Measurements from ENCODE around the gene ATG3.

Gene ATG3

GRCh38 chr3:112561484-112561733 lies 353 bp downstream of the ATG3 start:
- no peaks in the 10 kb centered on the region for H3K4me1 ChIP-seq (ENCODE audit: control insufficient read depth, insufficient read depth, low read length)
- H3K9me3 ChIP-seq (ENCODE audit: control insufficient read depth, insufficient read depth, low read depth, low read length), result no peaks in the 10 kb centered on the region
- POLR2A ChIA-PET, result interaction anchor here (0.7 to 1.2 kb wide), 2 partner anchors 16 to 583 kb away, joined by 3 read pairs; partner anchors contain the start of gene ABHD10
- peak overlapping the region; percentile 57 for H3K27ac ChIP-seq (ENCODE audit: extremely low read depth, low read depth, low read length)
- H3K36me3 ChIP-seq (ENCODE audit: control insufficient read depth in 2 of 2, insufficient read depth in 1 of 2, low read length in 2 of 2), result peaks cover 0 to 14% of the 10 kb centered on the region in 2 experiments; a peak in 2 of 3 replicates
- peak overlapping the region; percentile 95 for H3K4me3 ChIP-seq (ENCODE audit: low read depth, low read length)
- no peak for TF ChIP-seq ZNF623 (tag by site-specific recombination; IDR thresholded peaks at IDR 0.05)
- TF ChIP-seq ZBTB8A (tag by site-specific recombination; IDR thresholded peaks at IDR 0.05), result 0 out of 2 replicates have a peak, but pooled peaks have one; percentile 9
- TF ChIP-seq RBAK (tag by site-specific recombination; IDR thresholded peaks at IDR 0.05), result no peak
- TF ChIP-seq ZNF214 (tag by site-specific recombination; IDR thresholded peaks at IDR 0.05; ENCODE audit: borderline replicate concordance), result no peak
- TF ChIP-seq INSM2 (tag by site-specific recombination; IDR thresholded peaks at IDR 0.05), result no peak
- TF ChIP-seq ZNF777 (tag by site-specific recombination; IDR thresholded peaks at IDR 0.05; ENCODE audit: borderline replicate concordance), result 0 out of 2 replicates have a peak, but pooled peaks have one; percentile 78
- TF ChIP-seq ZNF239 (tag by site-specific recombination; IDR thresholded peaks at IDR 0.05), result no peak
- no peak for TF ChIP-seq ZNF211 (tag by site-specific recombination; IDR thresholded peaks at IDR 0.05; ENCODE audit: low read depth)
- no peak for TF ChIP-seq YY1 (tag by site-specific recombination; IDR thresholded peaks at IDR 0.05)
- TF ChIP-seq ZNF629 (tag by site-specific recombination; IDR thresholded peaks at IDR 0.05), result no peak
- no peak for TF ChIP-seq ZNF488 (tag by site-specific recombination; IDR thresholded peaks at IDR 0.05)
- TF ChIP-seq ZFP37 (tag by site-specific recombination; IDR thresholded peaks at IDR 0.05), result no peak
- TF ChIP-seq ZSCAN5A (tag by site-specific recombination; IDR thresholded peaks at IDR 0.05), result peak; percentile 92
- no peak for TF ChIP-seq ZNF76 (tag by site-specific recombination; IDR thresholded peaks at IDR 0.05; ENCODE audit: borderline replicate concordance, low read depth)
- no peak for TF ChIP-seq ZBTB10 (tag by site-specific recombination; IDR thresholded peaks at IDR 0.05)
- TF ChIP-seq TSHZ1 (tag by site-specific recombination; IDR thresholded peaks at IDR 0.05; ENCODE audit: borderline replicate concordance), result no peak
- no peak for TF ChIP-seq TRIM28 (IDR thresholded peaks at IDR 0.05; ENCODE audit: borderline replicate concordance, low read length)
- TF ChIP-seq ZNF654 (tag by site-specific recombination; IDR thresholded peaks at IDR 0.05; ENCODE audit: low read depth), result no peak
- TF ChIP-seq ZSCAN18 (tag by site-specific recombination; IDR thresholded peaks at IDR 0.05), result no peak
- TF ChIP-seq SP7 (tag by site-specific recombination; IDR thresholded peaks at IDR 0.05), result no peak
- TF ChIP-seq ZNF426 (tag by site-specific recombination; IDR thresholded peaks at IDR 0.05), result no peak
- TF ChIP-seq ZBTB48 (tag by site-specific recombination; IDR thresholded peaks at IDR 0.05), result peak; percentile 58; the same call in 1 of the 2 replicates
- TF ChIP-seq ZNF16 (tag by site-specific recombination; IDR thresholded peaks at IDR 0.05; ENCODE audit: low read depth), result no peak
- TF ChIP-seq ZNF140 (tag by site-specific recombination; IDR thresholded peaks at IDR 0.05), result no peak
- CTCF ChIA-PET, result interaction anchor here (0.7 kb wide), 1 partner anchor 21 kb away, joined by 3 read pairs; no protein-coding TSS in a partner anchor
